ENCODE data around the gene EXT2.

DNA sequence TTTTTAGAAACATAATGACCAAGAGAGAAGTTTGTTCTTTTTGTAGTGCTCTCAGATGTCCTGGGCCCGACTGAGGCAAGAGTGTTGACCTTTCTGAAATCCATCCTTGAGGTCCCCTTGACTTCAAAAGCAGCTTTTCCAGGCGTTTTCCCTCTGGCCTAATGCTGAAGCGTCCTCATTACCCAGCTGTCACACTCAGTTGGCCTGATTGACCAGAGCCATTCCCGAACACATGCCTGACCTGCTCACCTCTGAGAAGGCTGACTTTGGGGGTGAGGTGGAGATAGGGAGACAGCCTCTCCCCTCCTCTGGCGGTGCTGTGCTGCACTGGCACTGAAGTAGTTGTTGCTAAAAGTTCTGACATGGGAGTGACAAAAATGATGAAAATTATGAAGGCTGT lies 147.6 kb downstream of the EXT2 start:
- TF ChIP-seq, protein P1, sequence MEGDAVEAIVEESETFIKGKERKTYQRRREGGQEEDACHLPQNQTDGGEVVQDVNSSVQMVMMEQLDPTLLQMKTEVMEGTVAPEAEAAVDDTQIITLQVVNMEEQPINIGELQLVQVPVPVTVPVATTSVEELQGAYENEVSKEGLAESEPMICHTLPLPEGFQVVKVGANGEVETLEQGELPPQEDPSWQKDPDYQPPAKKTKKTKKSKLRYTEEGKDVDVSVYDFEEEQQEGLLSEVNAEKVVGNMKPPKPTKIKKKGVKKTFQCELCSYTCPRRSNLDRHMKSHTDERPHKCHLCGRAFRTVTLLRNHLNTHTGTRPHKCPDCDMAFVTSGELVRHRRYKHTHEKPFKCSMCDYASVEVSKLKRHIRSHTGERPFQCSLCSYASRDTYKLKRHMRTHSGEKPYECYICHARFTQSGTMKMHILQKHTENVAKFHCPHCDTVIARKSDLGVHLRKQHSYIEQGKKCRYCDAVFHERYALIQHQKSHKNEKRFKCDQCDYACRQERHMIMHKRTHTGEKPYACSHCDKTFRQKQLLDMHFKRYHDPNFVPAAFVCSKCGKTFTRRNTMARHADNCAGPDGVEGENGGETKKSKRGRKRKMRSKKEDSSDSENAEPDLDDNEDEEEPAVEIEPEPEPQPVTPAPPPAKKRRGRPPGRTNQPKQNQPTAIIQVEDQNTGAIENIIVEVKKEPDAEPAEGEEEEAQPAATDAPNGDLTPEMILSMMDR (IDR thresholded peaks at IDR 0.05 in 2 of 3, conservative IDR thresholded peaks at IDR 0.05 in 1 of 3; ENCODE audit: borderline replicate concordance in 1 of 3, insufficient read depth in 1 of 3, low read depth in 2 of 3, low read length in 2 of 3) = no peak
- TF ChIP-seq POLR2AphosphoS5 (IDR thresholded peaks at IDR 0.05; ENCODE audit: low read depth, low read length) (no peak), YY1 (IDR thresholded peaks at IDR 0.05; ENCODE audit: extremely low read depth, insufficient replicate concordance, low read depth, low read length) (no peak), POLR2A (IDR thresholded peaks at IDR 0.05; ENCODE audit: borderline replicate concordance, extremely low read depth, insufficient read depth, insufficient read length) (no peak), ELF1 (IDR thresholded peaks at IDR 0.05; ENCODE audit: borderline replicate concordance, low read depth) (no peak), EZH2 (IDR thresholded peaks at IDR 0.05) (no peak), ZNF274 (IDR thresholded peaks at IDR 0.05; ENCODE audit: low read depth, low read length) (no peak), MAX (IDR thresholded peaks at IDR 0.05) (no peak), RAD21 (IDR thresholded peaks at IDR 0.05; ENCODE audit: low read depth) (no peak), EZH2phosphoT487 (IDR thresholded peaks at IDR 0.05; ENCODE audit: borderline replicate concordance) (no peak), FOSL1 (IDR thresholded peaks at IDR 0.05; ENCODE audit: low read depth) (no peak)
- TF ChIP-seq, protein P2, sequence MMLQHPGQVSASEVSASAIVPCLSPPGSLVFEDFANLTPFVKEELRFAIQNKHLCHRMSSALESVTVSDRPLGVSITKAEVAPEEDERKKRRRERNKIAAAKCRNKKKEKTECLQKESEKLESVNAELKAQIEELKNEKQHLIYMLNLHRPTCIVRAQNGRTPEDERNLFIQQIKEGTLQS (IDR thresholded peaks at IDR 0.05) = no peak
